IMR-90 (cell line): Measurements from ENCODE around the gene KCTD16. TPM values are rescaled to one million over a fixed set of nuclear protein-coding genes. Genes with fewer than 3 reads are reported as not detected.

Source experiments
- ATAC-seq: fragments of 200-7000 bp; cut with Tn5 transposase; 2 replicates; pipeline ENCODE4 v1.9.1; 2020; ENCODE audit warnings: low read depth, mild to moderate bottlenecking, moderate library complexity
- BruUV-seq: library from RNA; stranded (reverse); fragments of 400-500 nt; replicated peaks from 2 replicates; lab custom pipeline; 2021; lab: Mats Ljungman, UMichigan
- CTCF ChIA-PET: fragments of 300-600 bp; formaldehyde crosslinking; extraction: SDS; loops from one replicate; lab custom pipeline; 2021; ENCODE audit warnings: antibody characterized with exemption; lab: Yijun Ruan, JAX
- POLR2A ChIA-PET: fragments of 300-600 bp; sonication (Branson Sonifier 250); formaldehyde crosslinking; loops from one replicate; lab custom pipeline; 2022; ENCODE audit warnings: antibody characterized with exemption; ENCODE audit not compliant: unreplicated experiment; lab: Charles Lee
- DNase-seq: peaks from one replicate; pipeline ENCODE4 v3.0.0; 2013
- H2AFZ ChIP-seq: replicated peaks from 2 replicates; pipeline ENCODE3; 2013; ENCODE audit warnings: low read length, mild to moderate bottlenecking; ENCODE audit not compliant: poor library complexity
- H2AK5ac ChIP-seq: 2 replicates; pipeline ENCODE4 v1.6.1; 2013; ENCODE audit warnings: low read depth, low read length, inconsistent platforms
- H2AK9ac ChIP-seq: replicated peaks from 2 replicates; pipeline ENCODE3; 2013; ENCODE audit warnings: mild to moderate bottlenecking, low read depth, low read length, moderate library complexity; ENCODE audit not compliant: poor library complexity
- H2BK120ac ChIP-seq: 2 replicates; pipeline ENCODE4 v1.6.1; 2013; ENCODE audit warnings: low read depth, low read length, inconsistent platforms
- H2BK15ac ChIP-seq: 3 replicates; pipeline ENCODE4 v1.6.1; 2013; ENCODE audit warnings: low read depth, low read length, inconsistent platforms
- H2BK20ac ChIP-seq: 2 replicates; pipeline ENCODE4 v1.6.1; 2013; ENCODE audit warnings: low read depth, mild to moderate bottlenecking, inconsistent platforms, low read length, moderate library complexity
- H2BK5ac ChIP-seq: 2 replicates; pipeline ENCODE4 v1.6.1; 2013; ENCODE audit warnings: mild to moderate bottlenecking, low read depth, low read length, inconsistent platforms; ENCODE audit not compliant: poor library complexity, severe bottlenecking
- H3K14ac ChIP-seq: replicated peaks from 2 replicates; pipeline ENCODE4 v1.6.1; 2013; ENCODE audit warnings: low read depth, low read length, inconsistent platforms
- H3K18ac ChIP-seq: 2 replicates; pipeline ENCODE4 v1.6.1; 2013; ENCODE audit warnings: low read depth, low read length, control low read depth
- H3K23ac ChIP-seq: 2 replicates; pipeline ENCODE4 v1.6.1; 2013; ENCODE audit warnings: low read depth, low read length, inconsistent platforms
- H3K27ac ChIP-seq: 2 replicates; pipeline ENCODE4 v1.5.1; 2013; ENCODE audit warnings: mild to moderate bottlenecking, control low read depth, low read length; ENCODE audit not compliant: insufficient read depth
- H3K27me3 ChIP-seq: 2 replicates; pipeline ENCODE4 v1.6.1; 2013; ENCODE audit warnings: low read length; ENCODE audit not compliant: control insufficient read depth, insufficient read depth
- H3K36me3 ChIP-seq: 2 replicates; pipeline ENCODE4 v1.6.1; 2013; ENCODE audit warnings: low read length, mixed read lengths; ENCODE audit not compliant: control insufficient read depth, insufficient read depth
- H3K4ac ChIP-seq: 2 replicates; pipeline ENCODE4 v1.6.1; 2013; ENCODE audit warnings: low read depth, low read length, inconsistent platforms
- H3K4me1 ChIP-seq: 2 replicates; pipeline ENCODE4 v1.6.1; 2013; ENCODE audit warnings: low read length, mixed read lengths; ENCODE audit not compliant: control insufficient read depth, insufficient read depth
- H3K4me2 ChIP-seq: 2 replicates; pipeline ENCODE4 v1.6.1; 2013; ENCODE audit warnings: low read depth, mild to moderate bottlenecking, control low read depth, low read length, moderate library complexity
- H3K4me3 ChIP-seq: 2 replicates; pipeline ENCODE4 v1.5.1; 2013; ENCODE audit warnings: low read depth, mild to moderate bottlenecking, control low read depth, low read length, moderate library complexity; ENCODE audit not compliant: insufficient read depth
- H3K56ac ChIP-seq: 2 replicates; pipeline ENCODE4 v1.6.1; 2013; ENCODE audit warnings: low read length, inconsistent platforms; ENCODE audit not compliant: insufficient read depth; ENCODE audit errors: extremely low read depth
- H3K79me1 ChIP-seq, 2 experiments: 2 replicates each; pipeline ENCODE4 v1.6.1; 2013; ENCODE audit warnings: low read length in 2 of 2, inconsistent platforms in 1 of 2, low read depth in 1 of 2
- H3K9ac ChIP-seq: 2 replicates; pipeline ENCODE4 v1.6.1; 2013; ENCODE audit warnings: low read depth, low read length, control low read depth
- H3K9me1 ChIP-seq: 2 replicates; pipeline ENCODE4 v1.6.1; 2013; ENCODE audit warnings: low read length, inconsistent platforms; ENCODE audit not compliant: insufficient read depth
- H3K9me3 ChIP-seq: 2 replicates; pipeline ENCODE4 v1.6.1; 2013; ENCODE audit warnings: low read length; ENCODE audit not compliant: control insufficient read depth, insufficient read depth
- H4K20me1 ChIP-seq: 2 replicates; pipeline ENCODE4 v1.6.1; 2013; ENCODE audit warnings: low read length, inconsistent platforms; ENCODE audit not compliant: insufficient read depth
- H4K5ac ChIP-seq: 2 replicates; pipeline ENCODE4 v1.6.1; 2013; ENCODE audit warnings: mild to moderate bottlenecking, low read depth, low read length, control low read depth
- H4K8ac ChIP-seq, 2 experiments: 2 replicates each; pipeline ENCODE4 v1.6.1; 2013; ENCODE audit warnings: low read depth in 2 of 2, low read length in 2 of 2, control low read depth in 1 of 2, inconsistent platforms in 1 of 2
- H4K91ac ChIP-seq: 2 replicates; pipeline ENCODE4 v1.6.1; 2013; ENCODE audit warnings: low read depth, low read length, inconsistent platforms; ENCODE audit not compliant: insufficient read depth
- ELK1 ChIP-seq: fragments of 150-350 bp; IDR thresholded peaks from 2 replicates; pipeline ENCODE4 v1.6.1; 2016; ENCODE audit warnings: low read depth, mild to moderate bottlenecking, low read length, moderate library complexity, borderline replicate concordance
- RAD21 ChIP-seq: IDR thresholded peaks from 2 replicates; pipeline ENCODE4 v1.6.1; 2012; ENCODE audit warnings: low read length, improper control_type of control experiment
- WGBS, 2 experiments: methylation state at CpG; one replicate each; pipeline versions ENCODE4 v1.1.5 to v1.1.7; 2013; ENCODE audit warnings: missing lambda C conversion rate in 2 of 2; ENCODE audit not compliant: insufficient read length in 1 of 2; ENCODE audit errors: extremely low coverage in 2 of 2; 5-methylcytosine and 5-hydroxymethylcytosine counted together
- dilution Hi-C: fragments of 300-500 bp; cut with HindIII; formaldehyde crosslinking; loops from one replicate; pipeline ENCODE4 v1.14.3; 2018; ENCODE audit warnings: low sequenced_read_pairs; ENCODE audit not compliant: unreplicated experiment
- in situ Hi-C: fragments of 300-500 bp; cut with MboI; formaldehyde crosslinking; loops from 3 replicates; pipeline ENCODE4 v1.14.3; 2019; ENCODE audit warnings: low sequenced_read_pairs, inconsistent platforms, mixed read lengths
- intact Hi-C: fragments of 100-400 bp; cut with micrococcal nuclease; formaldehyde crosslinking; loops from 2 replicates; pipeline ENCODE4 v1.10.0; 2022
- polyA plus RNA-seq, 3 experiments: library from polyadenylated mRNA; depleted of rRNA; stranded (reverse); fragments of >200 nt; gene quantifications; 2 replicates each; pipeline ENCODE4 v1.2.3, GENCODE V29; 2012; ENCODE audit warnings: low replicate concordance in 1 of 3
- total RNA-seq: library from RNA; depleted of rRNA; stranded (reverse); fragments of >200 nt; gene quantifications from 2 replicates; pipeline ENCODE4 v1.2.3, GENCODE V29; 2012
- TF ChIP-seq, protein P1 (sequence below): conservative IDR thresholded peaks from 2 replicates; pipeline ENCODE4 v1.5.1; 2012; ENCODE audit warnings: mild to moderate bottlenecking, low read depth, low read length, improper control_type of control experiment

Gene KCTD16
- total and polyA plus RNA-seq, 2 of the 4 experiments (the other 2 are of a cell fraction) = 0.43 to 1.1 TPM

GRCh38 chr5:144267961-144268513 lies 97.4 kb downstream of the KCTD16 start:
- Histone ChIP-seq H3K4me1 (no peaks in the 10 kb centered on the region), H4K5ac (no peak overlapping the region), H4K8ac (no peak overlapping the region), H2BK20ac (no peak overlapping the region), H4K20me1 (no peaks in the 10 kb centered on the region), H3K4me2 (no peak overlapping the region), H2AK5ac (no peak overlapping the region), H3K9me1 (no peaks in the 10 kb centered on the region), H3K56ac (no peak overlapping the region), H4K91ac (no peak overlapping the region), H2AFZ (no peak overlapping the region), H2AK9ac (no peak overlapping the region), H3K4ac (no peak overlapping the region), H3K4me3 (no peak overlapping the region), H3K14ac (no peak overlapping the region), H3K23ac (no peak overlapping the region), H2BK5ac (no peak overlapping the region), H2BK120ac (no peak overlapping the region), H3K18ac (no peak overlapping the region), H3K36me3 (no peaks in the 10 kb centered on the region), H2BK15ac (no peak overlapping the region), H3K79me1 (no peaks in the 10 kb centered on the region), H3K9ac (no peak overlapping the region), H3K27me3 (no peaks in the 10 kb centered on the region; the same call in none of the 2 replicates), H3K9me3 (no peaks in the 10 kb centered on the region), H3K27ac (no peak overlapping the region)
- no TSS peak for BruUV-seq
- ATAC-seq (no peak), DNase-seq (no peak)
- WGBS, 2 experiments = no CpG with 5 or more reads among the region's 4 CpGs
- ChIA-PET POLR2A (no interaction called here), CTCF (no interaction called here)
- dilution Hi-C loops (no loop called here), intact Hi-C loops (no loop called here), in situ Hi-C loops (no loop called here)
- TF ChIP-seq ELK1 = no peak
- no peak for TF ChIP-seq RAD21
- TF ChIP-seq, protein P1, sequence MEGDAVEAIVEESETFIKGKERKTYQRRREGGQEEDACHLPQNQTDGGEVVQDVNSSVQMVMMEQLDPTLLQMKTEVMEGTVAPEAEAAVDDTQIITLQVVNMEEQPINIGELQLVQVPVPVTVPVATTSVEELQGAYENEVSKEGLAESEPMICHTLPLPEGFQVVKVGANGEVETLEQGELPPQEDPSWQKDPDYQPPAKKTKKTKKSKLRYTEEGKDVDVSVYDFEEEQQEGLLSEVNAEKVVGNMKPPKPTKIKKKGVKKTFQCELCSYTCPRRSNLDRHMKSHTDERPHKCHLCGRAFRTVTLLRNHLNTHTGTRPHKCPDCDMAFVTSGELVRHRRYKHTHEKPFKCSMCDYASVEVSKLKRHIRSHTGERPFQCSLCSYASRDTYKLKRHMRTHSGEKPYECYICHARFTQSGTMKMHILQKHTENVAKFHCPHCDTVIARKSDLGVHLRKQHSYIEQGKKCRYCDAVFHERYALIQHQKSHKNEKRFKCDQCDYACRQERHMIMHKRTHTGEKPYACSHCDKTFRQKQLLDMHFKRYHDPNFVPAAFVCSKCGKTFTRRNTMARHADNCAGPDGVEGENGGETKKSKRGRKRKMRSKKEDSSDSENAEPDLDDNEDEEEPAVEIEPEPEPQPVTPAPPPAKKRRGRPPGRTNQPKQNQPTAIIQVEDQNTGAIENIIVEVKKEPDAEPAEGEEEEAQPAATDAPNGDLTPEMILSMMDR = no peak
